Gastrocnemius medialis (tissue), 4 donors: Measurements from ENCODE around the gene TMUB2. TPM values are rescaled to one million over a fixed set of nuclear protein-coding genes. Genes with fewer than 3 reads are reported as not detected.

Experiments used
- ATAC-seq, 2 donors: fragments of 150-250 bp; one replicate each; pipeline ENCODE4 v1.9.1; 2016
- DNase-seq, 2 donors: peaks; one replicate each; pipeline ENCODE4 v3.0.0-alpha.2; 2019
- H3K27ac ChIP-seq, 4 donors: fragments of 200-600 bp; sonication (generic); 1 replicate in 1 of 4; 2 replicates in 3 of 4; pipeline ENCODE4 v1.5.1; 2016 to 2018; ENCODE audit warnings: mild to moderate bottlenecking in 2 of 4, moderate library complexity in 1 of 4
- H3K27me3 ChIP-seq, 3 donors: fragments of 200-600 bp; sonication (generic) in 2 of 3; 1 replicate in 1 of 3; 2 replicates in 2 of 3; pipeline versions ENCODE4 v1.5.1 to v1.6.0; 2016 to 2019; ENCODE audit warnings: mild to moderate bottlenecking in 1 of 3, moderate library complexity in 1 of 3
- H3K36me3 ChIP-seq, 2 donors: fragments of 200-600 bp; sonication (generic) in 1 of 2; one replicate each; pipeline ENCODE4 v1.5.1; 2017 to 2018
- H3K4me1 ChIP-seq, 2 donors: fragments of 200-600 bp; sonication (generic) in 1 of 2; one replicate each; pipeline ENCODE4 v1.5.1; 2016 to 2017; ENCODE audit warnings: mild to moderate bottlenecking in 2 of 2
- H3K4me3 ChIP-seq, 4 donors: fragments of 200-600 bp; sonication (generic) in 3 of 4; 1 replicate in 1 of 4; 2 replicates in 3 of 4; pipeline ENCODE4 v1.5.1; 2016 to 2019; ENCODE audit warnings: mild to moderate bottlenecking in 2 of 4
- H3K9me3 ChIP-seq, 3 donors: fragments of 200-600 bp; sonication (generic) in 2 of 3; 1 replicate in 1 of 3; 2 replicates in 2 of 3; pipeline ENCODE4 v1.5.1; 2016 to 2019
- POLR2A ChIP-seq, 2 donors: fragments of 450-650 bp; IDR thresholded peaks; one replicate each; pipeline ENCODE4 v1.6.1; 2017; ENCODE audit warnings: antibody characterized with exemption in 2 of 2, mild to moderate bottlenecking in 2 of 2, moderate library complexity in 2 of 2
- in situ Hi-C, 4 donors: fragments of 200-750 bp; cut with MboI; loops; one replicate each; pipeline versions ENCODE4 v1.15.0 to v1.8.0; 2017; ENCODE audit warnings: low sequenced_read_pairs in 4 of 4
- intact Hi-C: fragments of 100-400 bp; cut with DNase I; formaldehyde crosslinking; loops from one replicate; pipeline ENCODE4 v1.15.1; 2023; ENCODE audit warnings: low total_unique reads
- total RNA-seq, 4 donors: library from RNA; depleted of rRNA; stranded (reverse); fragments of >200 nt; gene quantifications; one replicate each; pipeline versions ENCODE4 v1.1.0 to v1.2.3, GENCODE V29; 2016
- TF ChIP-seq, protein P1 (sequence below), 5 experiments: fragments of 450-650 bp in 3 of 5; fragments of 200-600 bp in 2 of 5; sonication (generic) in 2 of 5; IDR thresholded peaks in 4 of 5; conservative IDR thresholded peaks in 1 of 5; 1 replicate in 4 of 5; 2 replicates in 1 of 5; pipeline ENCODE4 v1.5.1; 2016 to 2019; ENCODE audit warnings: antibody characterized with exemption in 5 of 5, mild to moderate bottlenecking in 3 of 5, moderate library complexity in 3 of 5

The TMUB2 gene
- total RNA-seq, 4 donors from 2014 or later = 25.6 to 34.7 (median 27.4) TPM

DNA sequence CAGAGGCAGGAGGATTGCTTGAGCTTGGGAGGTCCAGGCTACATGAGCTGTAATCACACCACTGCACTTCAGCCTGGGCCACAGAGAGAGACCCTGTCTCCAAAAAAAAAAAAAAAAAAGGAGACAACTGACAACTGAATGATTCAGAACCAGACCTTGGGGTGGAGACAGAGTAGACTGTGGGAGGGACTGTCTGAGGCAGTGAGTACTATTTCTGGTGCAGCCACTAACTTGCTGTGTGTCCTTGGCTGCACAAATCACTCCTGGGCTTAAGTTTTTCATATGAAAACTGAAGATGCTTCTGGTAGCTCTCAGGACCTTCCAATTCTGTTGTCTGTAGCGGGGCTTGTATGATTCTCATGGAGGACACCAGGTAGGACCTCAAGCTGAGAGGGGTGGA, 10.5 kb upstream of the TMUB2 start:
- peaks cover 0 to 21% of the 10 kb centered on the region in 2 donors for H3K36me3 ChIP-seq
- H3K27me3 ChIP-seq = no peaks in the 10 kb centered on the region
- in situ Hi-C loops (no loop called here), intact Hi-C loops (no loop called here)
- H3K4me3 ChIP-seq = no peak overlapping the region
- ATAC-seq (no peak), DNase-seq (no peak)
- H3K4me1 ChIP-seq = peaks cover 17 to 18% of the 10 kb centered on the region in 2 donors
- TF ChIP-seq, protein P1, sequence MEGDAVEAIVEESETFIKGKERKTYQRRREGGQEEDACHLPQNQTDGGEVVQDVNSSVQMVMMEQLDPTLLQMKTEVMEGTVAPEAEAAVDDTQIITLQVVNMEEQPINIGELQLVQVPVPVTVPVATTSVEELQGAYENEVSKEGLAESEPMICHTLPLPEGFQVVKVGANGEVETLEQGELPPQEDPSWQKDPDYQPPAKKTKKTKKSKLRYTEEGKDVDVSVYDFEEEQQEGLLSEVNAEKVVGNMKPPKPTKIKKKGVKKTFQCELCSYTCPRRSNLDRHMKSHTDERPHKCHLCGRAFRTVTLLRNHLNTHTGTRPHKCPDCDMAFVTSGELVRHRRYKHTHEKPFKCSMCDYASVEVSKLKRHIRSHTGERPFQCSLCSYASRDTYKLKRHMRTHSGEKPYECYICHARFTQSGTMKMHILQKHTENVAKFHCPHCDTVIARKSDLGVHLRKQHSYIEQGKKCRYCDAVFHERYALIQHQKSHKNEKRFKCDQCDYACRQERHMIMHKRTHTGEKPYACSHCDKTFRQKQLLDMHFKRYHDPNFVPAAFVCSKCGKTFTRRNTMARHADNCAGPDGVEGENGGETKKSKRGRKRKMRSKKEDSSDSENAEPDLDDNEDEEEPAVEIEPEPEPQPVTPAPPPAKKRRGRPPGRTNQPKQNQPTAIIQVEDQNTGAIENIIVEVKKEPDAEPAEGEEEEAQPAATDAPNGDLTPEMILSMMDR (IDR thresholded peaks at IDR 0.05 in 4 of 5, conservative IDR thresholded peaks at IDR 0.05 in 1 of 5) = no peak
- no peak for TF ChIP-seq POLR2A (IDR thresholded peaks at IDR 0.05)
- H3K9me3 ChIP-seq = no peaks in the 10 kb centered on the region
- H3K27ac ChIP-seq = peak overlapping the region in 2 of 4 donors; percentile 20 to 100

DNA sequence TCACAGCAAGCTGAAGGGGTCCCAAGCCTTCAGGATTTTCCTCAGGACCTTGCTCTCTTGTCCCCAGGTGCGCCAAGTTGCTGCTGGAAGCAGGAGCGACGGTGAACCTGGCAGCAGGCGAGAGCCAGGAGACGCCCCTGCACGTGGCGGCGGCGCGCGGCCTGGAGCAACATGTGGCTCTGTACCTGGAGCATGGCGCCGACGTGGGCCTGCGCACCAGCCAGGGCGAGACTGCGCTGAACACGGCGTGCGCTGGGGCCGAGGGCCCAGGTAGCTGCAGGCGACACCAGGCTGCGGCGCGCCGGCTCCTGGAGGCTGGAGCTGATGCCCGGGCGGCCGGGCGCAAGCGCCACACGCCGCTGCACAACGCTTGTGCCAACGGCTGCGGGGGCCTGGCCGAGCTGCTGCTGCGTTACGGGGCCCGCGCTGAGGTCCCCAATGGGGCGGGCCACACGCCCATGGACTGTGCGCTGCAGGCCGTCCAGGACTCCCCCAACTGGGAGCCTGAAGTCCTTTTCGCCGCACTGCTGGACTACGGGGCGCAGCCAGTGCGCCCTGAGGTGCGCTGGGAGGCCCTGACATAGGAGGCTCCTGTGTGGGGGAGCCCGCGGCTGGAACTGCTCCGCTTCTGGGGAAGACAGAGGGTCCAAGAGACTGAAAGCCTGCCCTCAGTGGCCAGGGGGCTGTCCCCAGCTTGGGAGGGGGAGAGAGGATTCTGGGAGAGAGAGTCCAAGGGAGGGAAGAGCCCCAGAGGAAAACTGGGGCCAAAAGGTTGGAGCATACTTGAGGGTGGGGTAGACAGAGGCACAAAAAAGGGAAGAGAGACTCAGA, 9.9 kb upstream of the TMUB2 start:
- intact Hi-C loops (no loop called here), in situ Hi-C loops (no loop called here)
- Histone ChIP-seq H3K4me3 (no peak overlapping the region), H3K9me3 (no peaks in the 10 kb centered on the region), H3K4me1 (peaks cover 15 to 17% of the 10 kb centered on the region in 2 donors), H3K27ac (peak overlapping the region in 1 of 4 donors; percentile 51), H3K36me3 (peaks cover 0 to 21% of the 10 kb centered on the region in 2 donors), H3K27me3 (no peaks in the 10 kb centered on the region)
- no peak for DNase-seq
- TF ChIP-seq, protein P1 (IDR thresholded peaks at IDR 0.05 in 4 of 5, conservative IDR thresholded peaks at IDR 0.05 in 1 of 5) = no peak
- no peak for ATAC-seq

DNA sequence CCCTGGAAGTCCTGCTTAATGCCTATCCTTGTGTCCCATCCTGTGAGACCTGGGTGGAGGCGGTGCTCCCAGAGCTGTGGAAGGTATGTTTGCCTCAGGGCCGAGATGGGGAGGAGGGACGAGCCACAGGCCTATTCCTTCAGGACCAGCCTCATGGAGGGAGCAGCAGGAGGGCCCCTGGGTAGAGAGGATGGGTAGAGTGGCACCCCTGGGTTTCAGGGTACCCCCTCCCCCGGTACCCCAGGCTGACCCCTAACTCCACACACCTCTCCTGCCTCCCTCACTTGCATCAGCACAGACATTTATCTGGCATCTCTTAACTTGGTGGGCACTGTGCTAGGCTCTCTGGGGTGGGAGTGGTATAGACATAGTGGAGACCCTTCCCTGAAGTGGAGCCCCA, 9.1 kb upstream of the TMUB2 start:
- Histone ChIP-seq H3K27me3 (no peaks in the 10 kb centered on the region), H3K4me3 (no peak overlapping the region), H3K27ac (peak overlapping the region in 1 of 4 donors; percentile 51), H3K4me1 (peaks cover 12 to 16% of the 10 kb centered on the region in 2 donors), H3K36me3 (peaks cover 0 to 21% of the 10 kb centered on the region in 2 donors), H3K9me3 (no peaks in the 10 kb centered on the region)
- no peak for TF ChIP-seq POLR2A (IDR thresholded peaks at IDR 0.05)
- TF ChIP-seq, protein P1 (IDR thresholded peaks at IDR 0.05 in 4 of 5, conservative IDR thresholded peaks at IDR 0.05 in 1 of 5) = no peak
- in situ Hi-C loops (no loop called here), intact Hi-C loops (no loop called here)
- ATAC-seq (no peak), DNase-seq (no peak)

DNA sequence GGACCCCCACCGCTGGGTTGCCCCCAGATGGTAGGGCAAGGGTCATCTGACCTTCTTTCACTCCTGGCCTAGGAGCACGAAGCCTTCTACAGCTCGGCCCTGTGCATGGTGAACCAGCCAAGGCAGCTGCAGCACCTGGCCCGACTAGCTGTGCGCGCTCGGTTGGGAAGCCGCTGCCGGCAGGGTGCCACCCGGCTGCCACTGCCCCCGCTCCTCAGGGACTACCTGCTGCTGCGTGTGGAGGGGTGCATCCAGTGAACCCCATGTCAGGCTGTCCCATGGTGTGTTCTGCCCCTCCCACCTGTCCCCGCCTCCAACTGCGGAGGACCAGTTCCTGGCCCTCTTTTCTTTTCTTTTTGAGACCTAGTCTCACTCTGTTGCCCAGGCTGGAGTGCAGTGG, 8.6 kb upstream of the TMUB2 start:
- in situ Hi-C loops (no loop called here), intact Hi-C loops (no loop called here)
- H3K27ac ChIP-seq = peak overlapping the region in 2 of 4 donors; percentile 33 to 51
- no peaks in the 10 kb centered on the region for H3K27me3 ChIP-seq
- H3K9me3 ChIP-seq = no peaks in the 10 kb centered on the region
- H3K4me1 ChIP-seq = peaks cover 12 to 16% of the 10 kb centered on the region in 2 donors
- no peak for ATAC-seq
- H3K36me3 ChIP-seq = peaks cover 0 to 23% of the 10 kb centered on the region in 2 donors
- no peak for TF ChIP-seq POLR2A (IDR thresholded peaks at IDR 0.05)
- TF ChIP-seq, protein P1 (IDR thresholded peaks at IDR 0.05 in 4 of 5, conservative IDR thresholded peaks at IDR 0.05 in 1 of 5) = no peak
- no peak for DNase-seq
- H3K4me3 ChIP-seq = no peak overlapping the region
